Epithelial cell of prostate (primary cell): ENCODE measurements around the gene PLK5.

ENCODE experiments used
- DNase-seq: peaks from one replicate; pipeline ENCODE4 v3.0.0-alpha.2; 2011; ENCODE audit warnings: low read depth, low spot score
- H3K27ac ChIP-seq: fragments of 450-650 bp; 2 replicates; pipeline ENCODE4 v1.5.1; 2017; ENCODE audit warnings: mild to moderate bottlenecking

The PLK5 gene

DNA sequence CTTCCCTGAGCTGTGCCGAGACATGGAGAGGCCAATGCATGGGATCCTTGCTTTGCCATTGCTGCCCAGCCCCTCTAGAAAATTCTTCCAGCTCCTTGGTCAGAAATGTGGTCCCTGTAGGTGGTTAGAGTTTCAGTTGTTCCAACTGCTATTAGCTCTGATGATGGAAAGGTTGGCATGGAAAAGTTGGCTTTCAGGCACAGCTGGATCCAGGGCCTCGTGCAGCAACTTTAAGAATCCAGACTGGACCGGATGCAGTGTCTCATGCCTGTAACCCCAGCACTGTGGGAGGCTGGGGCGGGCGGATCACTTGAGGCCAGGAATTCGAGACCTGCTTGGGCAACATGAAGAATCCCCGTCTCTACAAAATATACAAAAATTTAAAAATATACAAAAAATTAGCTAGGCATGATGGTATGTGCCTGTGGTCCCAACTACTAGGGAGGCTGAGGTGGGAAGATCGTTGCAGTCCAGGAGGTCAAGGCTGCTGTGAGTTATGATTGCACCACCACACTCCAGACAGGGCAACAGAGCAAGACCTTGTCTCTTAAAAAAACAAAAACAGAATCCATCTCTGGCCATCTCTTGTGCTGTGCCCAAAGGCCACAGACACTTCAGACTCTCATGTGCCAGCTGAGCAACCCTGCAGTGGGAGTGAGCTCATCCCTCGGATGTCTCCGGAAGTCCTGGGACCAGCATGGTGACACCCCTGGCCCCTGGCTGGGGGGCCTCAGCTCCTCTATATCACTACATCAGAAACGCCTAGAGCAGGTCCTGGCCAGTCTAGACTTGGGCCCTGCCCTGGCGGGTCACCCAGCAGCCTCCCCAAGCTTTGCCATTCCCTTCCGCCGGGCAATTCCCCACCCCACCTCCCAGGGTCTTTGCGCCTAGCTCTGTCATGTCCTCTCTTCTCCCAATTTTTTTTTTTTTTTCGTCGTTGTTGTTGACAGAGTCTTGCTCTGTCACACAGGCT is 27.5 kb downstream of the PLK5 start:
- no peak for DNase-seq
- H3K27ac ChIP-seq, result no peak overlapping the region

DNA sequence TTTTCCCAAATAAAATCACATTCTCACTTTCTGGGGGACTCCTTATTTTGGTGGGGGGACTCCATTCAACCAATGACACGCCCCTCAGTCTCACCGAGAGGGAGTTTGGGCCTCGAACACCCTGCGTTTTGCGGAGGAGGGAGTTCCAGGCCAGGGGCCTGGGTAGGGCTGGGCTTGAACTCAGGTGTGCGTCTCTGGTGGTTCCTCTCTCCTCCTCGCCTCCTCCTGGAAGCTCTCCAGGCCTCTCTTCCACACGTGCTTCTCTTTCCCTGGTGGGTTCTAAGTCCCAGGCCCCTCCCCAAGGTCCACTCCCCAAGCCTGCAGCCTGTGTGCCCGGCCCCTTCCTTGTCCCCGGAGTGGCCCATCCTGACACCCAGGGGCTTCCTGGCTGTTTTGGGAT is 29.5 kb downstream of the PLK5 start:
- no peak for DNase-seq
- no peak overlapping the region for H3K27ac ChIP-seq

DNA sequence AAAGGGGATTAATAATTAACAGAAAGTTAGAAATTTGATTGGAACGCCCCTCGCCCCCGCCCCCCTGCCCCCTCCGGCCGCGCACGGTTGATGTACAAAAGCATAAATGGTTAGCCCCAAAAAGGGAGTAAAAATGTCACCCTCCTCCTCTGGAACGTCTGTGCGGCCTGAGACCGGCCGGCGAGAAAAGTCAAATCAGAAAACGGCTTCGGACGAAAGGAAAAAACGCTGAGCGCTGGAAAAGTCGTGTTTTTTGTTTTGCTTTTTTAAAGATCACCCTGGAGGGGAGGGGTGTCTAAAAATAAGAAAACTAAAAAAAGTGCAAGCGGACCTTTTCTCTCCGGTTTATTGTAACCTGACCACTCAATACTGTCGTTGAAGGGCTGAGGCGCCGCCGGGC is 31.1 kb downstream of the PLK5 start:
- no peak for DNase-seq

DNA sequence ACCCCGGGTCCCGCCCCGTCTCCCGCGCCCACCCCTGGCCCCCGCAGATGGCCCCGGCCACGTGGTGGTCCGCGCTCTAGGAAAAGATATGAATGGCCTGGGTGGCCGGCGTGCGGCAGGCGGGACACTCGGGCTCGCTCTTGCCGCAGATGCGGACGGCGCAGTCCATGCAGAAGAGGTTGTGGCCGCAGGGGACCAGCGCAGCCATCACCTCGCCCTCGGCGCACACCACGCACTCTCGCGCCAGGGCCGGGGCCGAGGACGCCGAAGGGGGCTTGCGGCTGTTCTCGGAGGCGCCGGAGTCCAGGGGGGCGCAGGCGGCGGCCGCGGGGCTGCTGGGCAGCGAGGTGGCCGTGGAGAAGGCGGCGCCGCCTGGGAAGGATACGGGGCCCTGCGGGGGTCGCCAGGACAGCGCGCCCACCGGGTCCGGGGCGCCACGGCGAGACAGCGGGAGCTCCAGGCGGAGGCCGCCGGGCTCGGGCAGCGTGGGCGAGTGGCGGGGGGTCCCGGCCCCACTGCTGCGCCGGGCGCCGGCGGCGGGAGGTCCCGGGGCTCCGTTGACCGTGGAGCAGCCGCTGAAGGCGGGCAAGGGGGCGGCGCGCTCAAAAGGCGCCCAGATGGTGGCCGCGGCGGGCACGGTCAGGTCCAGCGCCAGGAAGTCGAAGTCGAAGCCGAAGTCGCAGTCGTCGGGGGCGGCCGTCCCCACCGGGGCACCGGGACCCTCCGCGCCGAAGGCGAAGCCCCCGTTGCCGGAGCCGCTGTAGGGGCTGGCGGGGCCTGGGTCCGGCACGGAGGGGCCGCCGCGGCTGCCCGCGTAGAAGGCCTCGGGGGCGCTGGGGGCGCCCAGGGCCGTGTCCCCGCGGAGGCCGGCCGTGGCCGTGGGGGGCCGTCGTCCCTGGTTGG is 31.9 kb downstream of the PLK5 start:
- no peak overlapping the region for H3K27ac ChIP-seq
- DNase-seq, result no peak

More for the DNA sequence above, 31.1 kb downstream of the PLK5 start:
- H3K27ac ChIP-seq, result no peak overlapping the region

DNA sequence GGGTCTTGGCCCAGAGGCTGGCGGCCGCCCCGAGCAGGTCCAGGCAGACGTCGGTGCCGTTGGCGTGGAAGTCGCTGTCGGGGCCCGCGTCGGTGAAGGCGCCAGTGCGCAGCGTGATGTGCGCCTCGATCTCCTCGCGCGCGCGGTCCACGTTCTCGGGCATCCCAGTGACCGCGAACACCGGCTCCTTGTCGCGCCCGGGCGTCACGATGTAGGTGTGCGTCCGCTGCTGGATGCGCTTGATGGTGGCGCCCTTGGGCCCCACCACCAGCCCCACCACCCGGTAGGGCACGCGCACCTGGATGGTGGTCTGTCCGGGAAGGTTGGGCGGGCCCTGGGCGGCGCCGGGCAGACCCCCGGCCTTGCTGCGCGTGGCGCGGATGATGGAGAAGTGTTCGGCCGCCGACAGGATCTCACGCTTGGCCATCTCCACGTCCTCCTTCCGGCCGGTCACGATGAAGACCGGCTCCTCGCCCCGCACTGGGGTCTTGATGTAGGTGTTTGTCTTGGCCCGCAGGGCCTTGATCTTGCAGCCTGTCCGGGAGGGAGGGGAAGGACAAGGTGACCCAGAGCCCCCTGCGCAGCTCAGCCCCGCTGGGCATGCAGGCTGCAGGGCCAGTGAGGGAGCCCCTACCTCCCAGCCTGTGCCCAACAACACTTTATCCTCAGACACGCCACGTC is 32.7 kb downstream of the PLK5 start:
- DNase-seq, result no peak
- no peak overlapping the region for H3K27ac ChIP-seq

DNA sequence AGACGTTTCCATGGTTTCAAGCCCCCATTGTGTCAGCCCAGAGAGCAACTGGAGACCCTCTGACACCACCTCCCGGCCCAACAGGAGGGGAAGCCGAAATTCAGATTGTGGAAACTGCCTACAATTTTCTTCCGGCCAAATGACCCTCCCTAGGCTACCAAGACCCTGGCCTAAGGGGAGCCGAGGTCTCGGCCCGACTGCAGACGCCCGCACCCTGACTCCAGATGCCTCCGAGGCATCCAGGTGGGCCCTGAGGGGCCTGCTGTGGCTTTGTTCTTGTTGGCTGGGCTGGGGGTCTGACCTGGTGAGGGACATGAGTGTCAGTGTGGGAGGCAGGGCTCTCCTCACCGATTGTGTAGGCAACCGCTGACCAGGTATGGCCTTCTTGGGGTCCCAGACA is 34.7 kb downstream of the PLK5 start:
- no peak overlapping the region for H3K27ac ChIP-seq
- no peak for DNase-seq

DNA sequence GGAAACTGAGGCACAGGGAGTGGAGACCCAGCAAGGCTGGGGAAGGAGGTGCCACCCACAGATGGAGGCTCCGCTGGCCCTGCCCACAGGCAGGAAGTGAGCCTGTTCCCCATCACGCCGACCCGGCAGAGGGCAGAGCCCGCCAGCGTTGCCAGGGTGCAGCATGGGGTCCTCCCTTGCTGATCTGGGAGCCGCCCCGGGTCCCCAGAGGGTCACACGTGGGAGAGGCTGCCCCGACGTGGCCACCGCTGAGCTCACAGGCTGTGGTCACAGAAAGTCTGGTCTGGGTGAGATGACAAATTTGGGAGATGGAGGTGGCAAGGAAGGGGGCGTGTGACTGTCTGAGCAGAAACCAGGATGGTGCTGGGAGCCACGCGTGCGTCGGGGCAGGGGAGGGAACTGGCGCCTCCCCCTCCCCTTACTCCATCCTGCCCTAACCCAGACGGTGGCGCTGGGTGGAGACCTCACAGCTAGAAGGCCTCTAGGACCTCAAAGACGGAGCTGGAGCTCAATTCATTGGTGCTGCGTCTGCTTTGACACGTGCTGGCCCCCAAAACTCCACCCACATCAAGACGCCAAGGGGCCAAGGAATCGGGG is 36.5 kb downstream of the PLK5 start:
- DNase-seq, result no peak
- no peak overlapping the region for H3K27ac ChIP-seq

DNA sequence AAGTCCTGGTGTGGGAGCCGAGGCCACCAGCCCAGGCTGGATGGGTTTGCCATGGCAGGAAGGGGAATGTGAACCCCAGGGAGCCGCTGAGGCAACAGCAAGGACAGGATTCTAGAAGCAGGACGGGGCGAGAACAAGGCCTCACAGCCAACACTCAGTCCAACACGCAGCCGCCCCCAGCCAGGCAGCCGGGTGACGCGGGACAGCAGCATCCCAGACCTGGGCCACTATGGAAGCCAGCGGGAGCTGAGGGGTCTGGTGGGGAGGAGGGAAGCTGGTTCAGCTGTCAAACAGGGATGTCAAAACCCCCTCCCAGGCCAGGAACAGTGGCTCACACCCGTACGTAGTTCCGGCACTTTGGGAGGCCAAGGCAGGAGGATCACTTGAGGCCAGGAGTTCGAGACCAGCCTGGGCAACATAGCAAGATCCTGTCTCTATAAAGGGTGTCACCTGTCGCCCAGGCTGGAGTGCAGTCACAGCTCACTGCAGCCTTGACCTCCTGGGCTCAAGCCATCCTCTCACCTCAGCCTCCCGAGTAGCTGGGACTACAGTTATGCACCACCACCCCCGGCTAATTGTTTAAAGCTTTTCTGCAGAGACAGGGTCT is 37.5 kb downstream of the PLK5 start:
- H3K27ac ChIP-seq, result no peak overlapping the region
- DNase-seq, result no peak

DNA sequence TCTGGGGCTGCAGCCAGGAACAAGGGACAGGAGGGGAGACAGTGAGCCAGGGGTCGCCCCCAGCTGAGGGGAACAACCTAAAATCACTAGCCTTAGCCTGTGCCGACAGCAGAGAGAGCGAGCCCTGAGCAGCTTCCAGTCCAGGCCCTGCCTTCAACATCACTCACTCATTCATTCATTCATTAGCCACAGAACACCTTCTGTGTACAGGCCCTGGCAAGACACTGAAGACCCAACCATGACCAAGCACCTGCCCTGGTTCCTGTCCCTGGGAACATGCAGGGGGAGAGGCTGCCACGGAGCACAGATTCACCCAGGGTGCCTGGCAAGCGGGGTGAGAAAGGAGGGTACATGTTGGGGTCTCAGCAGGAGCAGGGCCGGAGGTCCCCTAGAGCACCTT is 39.4 kb downstream of the PLK5 start:
- H3K27ac ChIP-seq, result no peak overlapping the region
- no peak for DNase-seq

DNA sequence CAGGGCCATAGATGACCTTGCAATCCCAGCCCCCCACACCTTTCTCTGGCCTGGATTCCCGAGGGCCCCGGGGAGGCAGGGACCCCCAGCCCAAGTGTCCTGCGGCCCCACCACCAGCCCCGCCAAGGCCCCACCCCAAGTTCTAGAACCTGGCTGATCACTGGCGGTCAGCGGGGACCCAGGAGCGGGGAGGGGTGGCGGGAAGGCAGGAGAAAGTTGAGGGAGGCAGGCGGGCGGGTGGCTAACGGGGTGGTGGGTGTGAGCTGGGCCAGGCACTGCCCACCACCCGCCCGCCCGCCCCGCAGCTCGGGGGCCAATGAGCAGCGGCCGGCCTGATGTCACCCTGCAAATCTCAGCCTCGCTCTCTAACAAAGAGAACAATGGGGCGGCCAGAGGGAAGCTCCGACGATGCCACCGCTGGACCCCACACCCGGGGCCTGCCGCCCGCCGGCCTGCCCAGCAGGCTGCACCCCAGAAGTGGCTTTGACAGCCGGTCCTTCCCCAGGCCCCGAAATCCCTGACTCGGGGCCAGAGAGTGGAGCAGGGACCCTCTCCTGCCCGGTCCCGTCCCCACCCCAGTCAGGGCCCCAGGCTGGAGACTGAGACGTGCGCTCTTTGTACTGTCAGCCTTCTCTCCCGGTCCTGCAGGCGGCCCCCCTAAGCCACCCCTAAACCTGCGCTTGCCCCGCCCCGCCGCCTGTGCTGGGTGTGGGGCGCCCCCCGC is 42.7 kb downstream of the PLK5 start:
- peak overlapping the region; percentile 34 for H3K27ac ChIP-seq

DNA sequence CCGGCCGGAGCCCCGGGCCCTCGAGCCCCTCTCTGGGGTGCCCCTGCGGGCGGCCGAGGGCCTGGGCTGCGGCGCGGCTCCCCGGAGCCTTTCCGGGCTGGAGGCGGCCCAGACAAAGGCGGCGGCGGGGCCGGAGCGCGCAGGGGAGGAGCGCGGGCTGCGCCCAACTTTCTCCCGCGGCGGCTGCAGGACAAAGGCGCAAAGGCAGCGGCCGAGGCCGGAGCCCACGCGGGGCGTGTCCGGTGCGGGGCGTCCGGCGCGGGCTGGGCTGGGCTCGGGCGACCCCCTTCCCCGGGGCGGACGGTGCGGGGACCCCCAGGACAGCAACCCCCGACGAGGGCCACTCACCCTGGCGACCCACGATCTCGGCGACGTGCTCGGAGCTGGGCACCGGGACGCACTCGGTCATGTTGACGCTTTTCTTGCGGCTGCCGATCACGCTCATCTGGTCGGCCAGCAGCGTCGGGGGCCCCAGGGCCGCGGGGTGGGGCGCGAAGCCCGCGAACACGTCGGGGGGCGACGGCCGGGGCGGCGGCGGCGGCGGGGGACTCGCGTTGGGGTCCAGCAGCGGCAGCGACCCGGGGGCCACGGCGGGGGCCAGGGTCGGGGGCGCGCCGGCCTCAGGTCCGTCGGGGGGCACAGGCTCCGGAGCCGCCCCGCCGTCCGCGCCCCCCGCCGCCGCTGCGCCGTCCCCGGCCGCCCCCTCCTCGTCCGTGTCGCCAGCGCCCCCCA is 43.4 kb downstream of the PLK5 start:
- DNase-seq, result no peak
- peak overlapping the region; percentile 34 for H3K27ac ChIP-seq

More for the DNA sequence above, 42.7 kb downstream of the PLK5 start:
- no peak for DNase-seq

DNA sequence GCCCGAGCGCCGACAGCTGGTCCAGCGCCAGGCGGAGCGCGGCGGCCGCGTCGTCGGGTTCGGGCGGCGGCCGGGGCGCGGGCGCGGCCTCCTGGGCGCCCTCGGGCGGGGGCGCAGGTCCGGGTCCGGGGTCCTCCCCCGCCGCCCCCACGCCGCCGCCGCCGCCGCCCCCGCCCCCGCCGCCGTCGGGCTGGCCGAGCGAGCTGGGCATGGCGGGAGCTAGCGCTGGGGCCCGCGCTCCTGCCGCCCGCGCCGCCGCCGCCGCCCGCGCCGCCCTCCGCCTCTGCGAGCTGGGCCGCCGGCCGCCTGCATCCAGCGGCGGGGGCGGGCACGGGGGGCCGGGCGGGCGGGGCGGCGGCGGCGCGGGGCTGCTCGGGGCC is 44.0 kb downstream of the PLK5 start:
- H3K27ac ChIP-seq, result no peak overlapping the region
- DNase-seq, result no peak

DNA sequence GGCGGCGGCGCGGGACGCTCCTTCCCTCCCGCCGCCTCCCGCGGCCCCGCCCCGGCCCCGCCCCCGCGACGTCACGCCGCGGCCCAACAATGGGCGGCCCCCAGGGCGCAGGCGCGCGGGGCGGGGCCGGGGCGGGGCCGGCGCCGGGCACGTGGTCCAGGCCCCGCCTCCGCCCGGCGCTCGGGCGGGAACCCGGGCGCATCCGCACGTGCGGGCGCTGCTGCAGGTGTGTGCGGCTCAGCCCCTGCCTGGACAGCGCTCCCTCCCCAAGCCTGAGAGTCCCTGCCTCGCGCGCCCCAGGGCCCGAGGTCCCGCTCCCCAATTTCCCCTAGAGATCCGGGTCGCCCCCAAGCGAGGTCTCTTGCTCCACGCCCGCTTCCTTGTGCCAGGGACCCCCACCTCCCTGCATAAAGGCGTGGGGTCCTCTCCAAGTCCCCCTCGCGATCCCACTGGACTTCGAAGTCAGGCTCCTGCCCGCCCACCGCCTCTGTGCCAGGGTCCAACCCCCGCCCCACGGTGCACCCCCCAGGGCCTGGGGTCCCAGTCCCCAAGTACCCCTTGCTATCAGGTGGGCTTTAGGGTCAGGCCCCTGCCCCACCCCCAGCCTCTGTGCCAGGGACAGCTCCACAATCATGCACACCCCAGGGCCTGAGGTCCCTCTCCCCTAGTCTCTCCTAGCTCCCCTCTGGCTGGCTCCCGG is 44.6 kb downstream of the PLK5 start, which contains the start of gene MEX3D:
Gene MEX3D (minus strand): TSS at position 6 of the 700 bp plus-strand sequence. CDS start 267 bp downstream, outside the sequence.
- DNase-seq, result no peak
- peak within 1 kb of the TSS; percentile 34 for H3K27ac ChIP-seq

DNA sequence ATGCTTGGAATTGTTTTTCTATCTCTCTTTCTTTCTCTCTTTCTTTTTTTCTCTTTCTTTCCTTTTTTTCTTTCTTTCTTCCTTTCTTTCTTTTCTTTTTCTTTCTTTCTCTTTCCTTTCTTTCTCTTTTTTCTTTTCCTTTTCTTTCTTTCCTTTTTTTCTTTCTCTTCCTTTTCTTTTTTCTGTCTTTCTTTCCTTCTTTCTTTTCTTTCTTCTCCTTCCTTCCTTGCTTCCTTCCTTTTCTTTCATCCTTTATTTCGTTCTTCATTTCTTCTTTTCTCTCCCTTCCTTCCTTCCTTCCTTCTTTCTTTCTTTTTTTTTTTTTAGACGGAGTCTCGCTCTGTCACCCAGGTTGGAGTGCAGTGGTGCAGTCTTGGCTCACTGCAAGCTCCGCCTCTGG is 46.1 kb downstream of the PLK5 start:
- H3K27ac ChIP-seq, result no peak overlapping the region
- no peak for DNase-seq

DNA sequence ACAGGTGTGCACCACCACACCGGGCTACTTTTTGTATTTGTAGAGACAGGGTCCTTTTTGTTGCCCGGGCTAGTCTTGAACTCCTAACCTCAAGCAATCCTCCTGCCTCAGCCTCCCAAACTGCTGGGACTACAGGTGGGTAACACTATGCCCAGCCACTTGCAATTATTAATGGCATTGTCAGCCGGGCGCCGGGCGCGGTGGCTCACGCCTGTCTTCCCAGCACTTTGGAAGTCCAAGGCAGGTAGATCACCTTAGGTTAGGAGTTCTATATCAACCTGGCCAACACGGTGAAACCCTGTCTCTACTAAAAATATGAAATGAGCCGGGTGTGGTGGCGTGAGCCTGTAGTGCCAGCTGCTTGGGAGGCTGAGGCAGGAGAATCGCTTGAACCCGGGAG is 47.0 kb downstream of the PLK5 start:
- H3K27ac ChIP-seq, result no peak overlapping the region
- no peak for DNase-seq

DNA sequence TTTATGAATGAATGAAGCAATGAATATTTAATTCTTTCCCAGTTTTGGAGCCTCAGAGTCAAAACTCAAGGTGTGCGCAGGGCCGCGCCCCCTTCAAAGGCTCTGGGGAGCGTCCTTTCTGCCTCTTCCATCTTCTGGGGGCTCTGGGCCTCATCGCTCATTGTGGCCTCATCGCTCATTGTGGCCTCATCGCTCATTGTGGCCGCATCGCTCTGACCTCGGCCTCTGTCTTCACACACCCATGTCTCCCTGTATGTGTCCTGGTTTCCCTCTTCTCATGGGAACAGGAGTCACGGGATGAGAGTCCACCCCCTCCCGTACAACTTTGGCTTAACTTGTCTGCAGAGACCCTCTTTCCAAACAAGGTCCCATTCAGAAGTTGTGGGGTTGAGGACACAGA is 47.5 kb downstream of the PLK5 start:
- H3K27ac ChIP-seq, result no peak overlapping the region
- no peak for DNase-seq

DNA sequence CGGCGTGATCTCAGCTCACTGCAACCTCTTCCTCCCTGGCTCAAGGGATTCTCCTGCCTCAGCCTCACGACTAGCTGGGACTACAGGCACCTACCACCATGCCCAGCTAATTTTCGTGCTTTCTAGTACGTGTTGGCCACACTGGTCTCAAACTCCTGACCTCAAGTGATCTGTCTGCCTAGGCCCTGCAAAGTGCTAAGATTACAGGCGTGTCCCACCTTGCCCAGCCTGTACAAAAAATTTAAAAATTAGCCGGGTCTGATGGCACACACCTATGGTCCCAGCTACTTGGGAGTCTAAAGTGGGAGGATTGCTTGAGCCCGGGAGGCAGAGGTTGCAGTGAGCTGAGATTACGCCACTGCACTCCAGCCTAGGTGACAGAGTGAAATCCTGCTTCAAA is 48.9 kb downstream of the PLK5 start:
- no peak for DNase-seq
- no peak overlapping the region for H3K27ac ChIP-seq
